HL-60/S4 treated with phorbol 12-myristate 13-acetate at 8.2 ng/mL for 4 days and 3 days (cell line): ENCODE measurements around the gene TBX5.

Source experiments
- in situ Hi-C: fragments of 300-500 bp; cut with MboI; formaldehyde crosslinking; loops from 2 replicates; pipeline ENCODE4 v1.15.0; 2022; ENCODE audit warnings: low sequenced_read_pairs

Gene TBX5

GRCh38 chr12:114328292-114328691 is 77.7 kb downstream of the TBX5 start:
- in situ Hi-C loops = no loop called here

- in situ Hi-C loops = no loop called here
Observed at GRCh38 chr12:114327765-114328164, 78.2 kb downstream of the TBX5 start.

GRCh38 chr12:114321524-114321923 is 84.4 kb downstream of the TBX5 start:
- in situ Hi-C loops = no loop called here

- in situ Hi-C loops = no loop called here
Observed at GRCh38 chr12:114320968-114321367, 85.0 kb downstream of the TBX5 start.

GRCh38 chr12:114320101-114320500 is 85.8 kb downstream of the TBX5 start:
- in situ Hi-C loops = no loop called here

- in situ Hi-C loops = no loop called here
Observed at GRCh38 chr12:114319422-114319821, 86.5 kb downstream of the TBX5 start.

GRCh38 chr12:114318984-114319383 is 87.0 kb downstream of the TBX5 start:
- in situ Hi-C loops = no loop called here

GRCh38 chr12:114316076-114316475 is 89.9 kb downstream of the TBX5 start:
- in situ Hi-C loops = no loop called here

- in situ Hi-C loops = no loop called here
Observed at GRCh38 chr12:114314974-114315720, 90.8 kb downstream of the TBX5 start.

- in situ Hi-C loops = no loop called here
Observed at GRCh38 chr12:114314403-114314802, 91.5 kb downstream of the TBX5 start.

- in situ Hi-C loops = no loop called here
Observed at GRCh38 chr12:114313910-114314309, 92.0 kb downstream of the TBX5 start.

GRCh38 chr12:114311974-114312373 is 94.0 kb downstream of the TBX5 start:
- in situ Hi-C loops = no loop called here

- in situ Hi-C loops = no loop called here
Observed at GRCh38 chr12:114306646-114307045, 99.3 kb downstream of the TBX5 start.

GRCh38 chr12:114305446-114305845 is 100.5 kb downstream of the TBX5 start:
- in situ Hi-C loops = no loop called here
